Stimulated activated CD8-positive, alpha-beta memory T cell treated with anti-CD3 and anti-CD28 coated beads, Interleukin-7, amount 100 ng/mL, for 4 hours (primary cell): Measurements from ENCODE around the gene BNIP5.

Experiments
- DNase-seq, 2 donors: peaks; one replicate each; pipeline ENCODE4 v3.0.0-alpha.2; 2020; ENCODE audit warnings: low read depth in 2 of 2

Gene BNIP5

DNA sequence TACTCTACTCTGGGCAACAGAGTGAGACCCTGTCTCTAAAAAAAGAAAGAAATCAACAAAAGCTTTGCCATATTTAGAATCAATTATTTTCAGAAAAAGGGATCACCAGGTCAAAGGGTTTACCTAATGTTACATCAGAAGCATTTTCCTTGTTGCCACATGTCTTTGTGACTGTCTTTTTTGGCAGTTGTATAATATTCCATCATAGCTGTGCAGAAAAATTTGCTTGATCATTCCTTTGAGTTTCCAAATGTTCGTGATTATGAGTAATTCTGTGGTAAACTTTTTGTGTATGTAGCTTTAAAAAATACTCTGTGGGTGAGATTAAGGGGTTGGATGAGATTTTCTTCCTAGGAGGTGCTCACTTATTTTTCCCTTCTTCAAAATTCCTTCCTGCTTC, 40.4 kb downstream of the BNIP5 start:
- DNase-seq = no peak

DNA sequence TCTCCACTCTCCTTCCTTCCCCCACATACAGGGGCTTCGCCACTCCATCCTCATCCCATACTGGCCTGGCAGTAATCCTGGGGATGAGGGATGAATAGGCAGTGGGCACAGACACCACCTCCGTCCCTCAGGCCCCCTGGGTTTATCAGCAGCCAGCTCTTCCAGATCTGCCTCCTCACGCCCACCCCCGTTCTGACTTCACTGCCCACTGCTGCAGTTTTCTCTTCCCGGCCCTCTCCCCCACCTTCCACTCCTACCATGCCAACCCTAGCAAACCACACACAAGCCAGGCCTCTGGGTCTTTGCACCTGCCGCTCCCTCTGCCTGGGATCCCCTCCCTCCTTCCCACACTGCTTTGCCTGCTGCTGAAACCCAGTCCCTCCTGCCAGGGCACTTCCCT, 44.5 kb downstream of the BNIP5 start:
- DNase-seq = no peak

DNA sequence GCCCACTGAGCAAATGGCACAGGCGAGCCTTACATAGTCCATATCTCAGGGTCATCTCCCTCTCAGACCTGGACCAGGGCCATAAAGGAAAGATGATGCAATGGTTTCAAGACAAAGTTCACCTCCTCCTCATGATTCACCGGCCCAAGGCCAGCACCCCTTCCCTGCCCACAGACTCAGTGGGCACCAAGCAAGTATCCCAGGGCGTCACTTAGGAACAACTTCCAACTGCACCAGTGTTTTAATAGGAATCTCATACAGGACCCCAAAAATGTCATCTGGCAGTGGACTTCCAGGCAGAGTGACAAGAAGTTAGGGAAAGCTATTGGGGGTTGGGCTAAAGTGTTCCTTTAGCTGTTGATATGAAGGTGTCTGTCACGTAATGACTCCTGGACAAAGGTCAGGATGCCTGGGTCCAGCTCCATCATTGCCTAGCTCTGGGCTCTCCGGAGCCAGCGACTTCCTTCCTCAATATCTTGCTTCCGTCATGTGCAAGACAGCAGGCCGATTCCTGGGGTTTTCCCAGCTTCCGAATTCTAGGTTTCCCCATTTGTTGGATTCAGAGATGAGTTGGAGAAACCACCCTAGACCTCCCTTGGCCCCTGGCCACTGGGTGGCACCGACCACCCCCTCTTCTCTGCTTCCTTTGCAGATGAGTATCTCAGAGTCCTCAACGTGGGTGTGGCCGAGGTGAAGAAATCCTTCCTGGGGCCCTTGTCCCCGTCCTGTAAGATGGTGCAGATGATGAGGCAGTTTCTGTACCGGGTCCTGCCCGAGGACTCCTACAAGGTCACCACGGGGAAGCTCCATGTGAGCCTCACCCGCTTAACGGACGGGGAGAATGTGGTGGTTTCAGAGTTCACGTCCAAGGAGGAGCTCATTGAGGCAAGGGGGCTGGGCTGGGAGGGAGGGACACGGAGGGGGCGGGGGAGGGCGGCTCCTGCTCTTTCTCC, 45.7 kb downstream of the BNIP5 start:
- no peak for DNase-seq

DNA sequence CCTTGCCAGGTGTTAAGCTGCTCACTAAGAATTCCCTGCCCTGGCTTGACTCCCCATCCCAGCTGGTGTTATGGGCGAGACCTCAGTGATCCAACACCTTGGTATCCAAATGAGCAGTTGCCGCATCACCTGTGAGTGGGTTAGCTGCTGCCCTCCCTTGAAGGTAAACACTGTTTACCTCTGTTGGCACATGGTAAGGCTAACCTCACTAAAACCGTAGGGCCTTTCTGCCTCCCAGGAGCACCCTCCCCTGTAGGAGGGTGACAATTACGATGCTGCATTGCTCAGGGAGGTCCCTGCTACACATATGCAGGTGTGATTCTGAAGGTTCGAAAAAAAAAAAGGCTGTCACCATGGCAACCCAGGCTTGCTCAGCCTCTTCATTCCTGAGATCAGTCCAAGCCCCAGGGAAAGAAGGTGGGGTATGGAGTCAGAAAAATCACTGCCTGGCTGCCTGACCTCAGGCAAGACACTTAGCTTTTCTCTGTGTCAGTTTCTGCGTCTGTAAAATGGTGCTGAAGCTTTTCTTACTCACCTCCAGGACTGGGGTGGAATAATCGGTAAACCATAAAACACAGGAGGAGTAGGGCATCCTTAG, 47.3 kb downstream of the BNIP5 start:
- no peak for DNase-seq

DNA sequence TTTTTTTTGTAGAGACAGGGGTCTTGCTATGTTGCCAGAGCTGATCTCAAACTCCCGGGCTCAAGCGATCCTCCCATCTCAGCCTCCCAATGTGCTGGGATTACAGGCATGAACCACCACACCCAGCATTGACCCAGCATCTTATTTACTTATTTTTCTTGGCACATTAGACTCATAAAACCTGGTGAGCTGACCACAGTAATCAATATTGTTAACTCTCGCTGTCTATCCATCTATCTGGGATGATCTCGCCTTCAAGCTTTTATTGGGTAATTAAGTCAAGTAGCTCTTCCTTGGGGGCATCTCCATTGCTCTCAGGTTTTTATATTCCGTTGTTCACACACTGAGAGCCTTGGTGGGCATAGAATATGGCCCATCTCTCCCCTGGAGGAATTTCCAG, 49.8 kb downstream of the BNIP5 start:
- no peak for DNase-seq

DNA sequence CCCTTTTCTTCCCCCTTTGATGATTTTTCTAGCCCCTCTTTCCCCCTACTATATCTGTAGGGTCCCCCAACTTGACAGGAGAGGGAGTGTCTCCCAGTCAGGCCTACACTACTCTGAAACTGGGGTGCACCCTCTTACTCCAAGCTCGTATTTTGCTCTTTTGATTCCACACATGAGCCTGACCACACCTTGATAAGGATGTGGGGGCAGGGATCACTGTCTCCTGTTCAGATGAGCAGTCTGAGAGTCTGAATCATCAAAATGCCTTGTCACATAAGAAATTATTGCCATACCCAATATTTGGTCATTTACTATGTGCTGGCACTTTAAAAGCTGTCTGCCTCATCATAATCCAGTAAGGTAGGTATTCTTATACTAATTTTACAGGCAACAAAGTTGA, 50.9 kb downstream of the BNIP5 start:
- DNase-seq = no peak

DNA sequence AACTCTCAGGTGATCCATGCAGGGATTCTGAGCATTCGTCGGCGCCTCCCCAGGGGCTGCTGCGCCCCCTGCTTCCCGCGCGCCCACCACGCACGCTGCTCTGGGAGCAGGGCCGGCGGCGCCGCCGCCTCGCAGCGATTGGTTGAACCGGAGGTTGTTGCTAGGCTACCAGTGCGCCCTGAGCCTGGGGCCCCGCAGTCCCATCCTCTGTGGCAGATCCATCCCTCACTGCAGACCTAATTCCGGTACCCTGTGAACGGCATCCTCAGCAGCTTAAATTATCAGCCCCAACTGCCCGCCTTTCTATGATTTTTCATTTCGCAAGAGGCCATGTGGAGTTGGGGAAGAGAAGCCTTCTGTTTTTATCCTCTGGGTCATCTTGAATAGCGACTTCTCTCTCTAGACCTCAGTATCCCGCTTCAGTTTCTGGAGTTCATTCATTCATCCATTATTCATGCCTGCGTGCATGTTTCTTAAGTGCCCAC, 51.5 kb downstream of the BNIP5 start:
- no peak for DNase-seq

DNA sequence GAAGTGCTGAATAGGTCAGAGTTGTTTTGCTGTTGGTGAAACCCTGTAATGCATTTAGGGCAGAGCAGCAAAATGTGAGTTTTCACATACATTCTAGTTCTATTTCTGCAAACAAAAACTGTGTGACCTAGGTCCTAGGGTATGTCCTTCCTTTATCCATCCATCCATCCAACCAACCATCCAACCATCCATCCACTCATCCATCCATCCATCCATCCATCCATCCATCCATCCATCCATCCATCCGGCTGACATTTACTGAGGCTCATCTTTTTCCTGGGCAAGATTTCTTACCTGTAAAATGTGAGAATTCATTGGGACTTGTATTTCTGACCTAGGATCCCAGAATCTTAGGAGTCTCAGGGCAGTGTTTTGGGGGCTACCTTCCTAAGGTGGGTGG, 52.3 kb downstream of the BNIP5 start:
- no peak for DNase-seq

DNA sequence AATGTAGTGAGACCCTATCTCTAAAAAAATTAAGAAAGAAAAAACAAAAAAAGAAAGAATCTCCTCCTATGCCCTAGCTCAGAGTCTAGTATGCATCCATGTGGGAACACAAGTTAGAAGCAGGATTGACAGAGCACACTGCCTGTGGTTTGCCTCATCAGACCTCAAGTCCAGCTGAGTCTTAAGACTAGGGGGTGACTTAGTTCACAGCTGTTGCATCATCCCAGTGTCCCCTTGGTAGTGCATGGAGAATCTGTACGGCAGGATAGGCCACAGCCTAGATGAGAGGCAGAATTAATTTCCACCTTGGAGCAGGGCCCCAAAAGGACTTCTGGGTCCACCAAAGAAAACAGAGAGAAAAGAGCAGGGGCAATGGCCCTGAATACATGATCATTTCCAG, 53.1 kb downstream of the BNIP5 start:
- no peak for DNase-seq

DNA sequence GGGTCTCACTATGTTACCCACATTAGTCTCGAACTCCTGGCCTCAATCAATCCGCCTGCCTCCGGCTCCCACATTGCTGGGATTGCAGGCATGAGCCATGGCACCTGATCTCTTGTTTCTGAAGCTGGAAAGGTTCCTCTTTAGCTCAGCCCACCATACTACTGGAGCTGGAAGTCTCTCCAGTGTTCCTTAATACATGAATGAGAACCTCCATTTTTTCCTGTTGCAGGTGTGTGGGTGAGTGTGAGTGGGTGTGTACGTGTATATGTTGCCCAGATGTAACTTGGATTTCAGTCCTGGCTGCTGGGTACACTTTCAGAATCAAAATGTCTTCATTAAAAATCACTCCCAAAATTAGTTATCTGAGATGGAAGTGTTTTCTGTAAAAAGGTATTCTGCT, 55.7 kb downstream of the BNIP5 start:
- no peak for DNase-seq

DNA sequence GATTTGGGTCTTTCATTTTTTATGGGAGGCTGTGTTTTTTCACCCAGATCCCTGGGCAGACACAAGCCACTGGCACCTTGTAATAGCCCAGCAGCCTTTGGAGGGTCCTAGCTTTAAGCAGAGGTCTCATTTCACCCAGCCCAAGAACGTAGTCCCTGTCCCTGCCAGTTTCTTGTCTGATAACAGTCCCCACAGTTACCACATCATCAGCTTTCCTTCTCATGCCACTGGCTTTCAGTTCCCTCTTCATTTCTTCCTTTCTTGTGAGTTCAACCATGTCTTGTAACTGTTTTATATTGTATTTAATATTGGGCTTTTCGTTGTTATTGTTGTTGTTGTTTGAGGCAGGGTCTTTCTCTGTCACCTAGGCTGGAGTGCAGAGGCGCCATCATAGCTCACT, 56.2 kb downstream of the BNIP5 start:
- no peak for DNase-seq

DNA sequence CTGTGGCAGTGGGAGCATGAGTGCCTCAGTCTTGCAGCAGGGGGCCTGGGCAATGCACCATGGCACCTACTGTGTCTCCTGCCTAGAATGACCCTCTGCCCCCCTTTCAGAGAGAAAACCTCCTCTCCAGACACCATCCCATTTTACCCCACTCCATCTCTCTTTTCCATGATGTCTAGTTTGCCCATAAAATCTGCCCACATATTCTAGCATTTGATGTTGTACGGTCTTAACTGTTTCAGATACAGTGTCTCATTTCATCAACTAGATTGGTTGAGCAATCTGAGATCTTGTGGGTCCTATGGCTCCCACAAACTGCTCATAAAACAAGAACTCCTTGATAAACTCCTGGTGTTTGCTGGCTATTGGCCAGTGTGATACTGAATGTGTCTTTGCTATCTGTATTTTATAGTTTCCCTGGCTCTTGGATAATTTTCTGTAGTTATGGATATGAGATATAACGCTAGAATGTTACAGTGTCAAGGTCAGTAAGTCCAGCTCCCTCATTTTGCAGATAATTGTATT, 58.7 kb downstream of the BNIP5 start:
- no peak for DNase-seq

DNA sequence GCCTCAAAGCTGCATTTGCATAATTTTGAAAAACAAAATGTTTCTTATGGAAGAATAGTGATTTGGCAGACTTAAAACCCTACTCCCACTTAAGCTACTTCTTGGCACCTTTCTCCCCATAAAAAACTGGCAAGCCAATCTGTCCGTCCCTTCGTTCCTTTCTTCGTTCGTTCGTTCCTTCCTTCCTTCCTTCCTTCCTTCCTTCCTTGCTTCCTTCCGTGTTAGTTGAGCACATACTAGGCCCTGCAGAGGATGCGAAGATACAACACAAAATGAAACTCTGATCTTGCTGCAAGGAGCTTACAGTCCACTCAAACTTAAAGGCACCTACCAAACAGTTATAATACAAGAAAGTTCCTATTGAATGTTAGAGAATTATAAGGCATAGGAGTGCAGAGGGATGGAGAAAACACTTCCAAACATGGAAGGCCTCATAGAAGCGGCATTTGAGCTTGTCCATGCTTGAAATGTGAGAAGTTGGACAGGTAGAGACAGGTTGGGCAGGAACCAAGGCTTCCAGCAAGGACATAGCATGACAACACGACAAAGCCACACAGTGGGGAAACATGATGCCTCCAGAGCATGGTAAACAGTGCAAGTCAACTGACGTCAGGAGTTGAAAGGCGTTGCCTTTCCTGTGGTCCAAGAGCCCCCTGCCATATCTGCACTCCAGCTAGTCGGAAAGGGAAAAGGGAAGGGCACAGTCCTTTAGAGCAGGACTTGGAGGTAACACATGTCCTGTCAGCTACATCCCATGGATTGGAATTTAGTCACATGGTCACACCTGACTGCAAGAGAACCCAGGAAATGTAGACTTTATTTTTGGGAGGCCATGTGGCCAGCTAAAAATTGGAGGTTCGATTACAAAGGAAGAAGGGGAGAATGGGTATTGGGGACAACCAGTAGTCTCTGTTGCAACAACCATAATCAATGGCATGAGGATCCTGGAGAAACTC, 59.8 kb downstream of the BNIP5 start:
- DNase-seq = no peak

DNA sequence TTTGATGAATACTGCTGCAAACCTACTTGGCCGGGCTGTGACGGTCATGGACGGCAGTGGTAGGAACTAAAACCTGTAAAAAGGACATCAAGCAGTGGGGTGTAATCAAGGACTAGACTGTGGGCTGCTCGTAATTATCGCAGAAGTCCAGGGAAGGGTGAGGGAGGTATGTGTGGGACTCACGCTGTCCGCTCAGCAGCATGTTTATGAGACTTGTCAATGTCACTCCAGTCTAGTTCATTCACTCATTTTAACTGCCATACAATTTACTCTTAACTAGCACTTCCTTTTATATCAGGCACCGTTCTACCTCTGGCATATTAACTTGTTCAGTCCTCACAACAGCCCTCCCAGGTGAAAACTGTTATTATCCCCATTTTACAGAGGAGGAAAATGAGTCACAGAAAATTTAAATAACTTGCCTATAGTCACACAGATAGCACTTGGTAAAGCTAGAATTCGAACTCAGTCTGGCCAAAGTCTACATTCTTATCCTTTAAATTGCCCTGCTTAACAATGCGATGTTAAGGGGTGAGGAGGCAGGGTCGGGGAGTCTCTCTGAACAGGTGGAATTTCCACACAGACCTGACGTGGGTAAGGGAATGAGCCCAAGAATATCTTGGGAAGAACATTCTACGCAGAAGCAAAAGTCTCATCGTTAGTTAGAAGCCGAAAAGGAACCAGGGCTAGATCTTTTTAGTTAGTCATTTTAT, 62.7 kb downstream of the BNIP5 start:
- DNase-seq = no peak

DNA sequence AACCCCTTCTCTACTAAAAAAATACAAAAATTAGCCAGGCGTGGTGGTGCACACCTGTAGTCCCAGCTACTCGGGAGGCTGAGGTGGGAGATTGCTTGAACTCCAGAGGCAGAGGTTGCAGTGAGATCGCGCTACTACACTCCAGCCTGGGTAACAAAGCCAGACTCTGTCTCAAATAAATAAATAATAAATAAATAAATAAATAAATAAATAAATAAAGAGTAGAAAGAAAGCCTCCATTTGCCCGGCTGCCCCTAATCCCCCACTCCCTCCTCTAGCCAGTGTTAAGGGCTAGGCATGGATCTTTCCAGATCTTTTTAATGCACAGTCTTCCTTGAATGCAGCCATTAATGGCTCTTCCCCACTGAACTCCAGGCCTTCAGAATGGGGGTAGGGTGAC, 63.6 kb downstream of the BNIP5 start:
- no peak for DNase-seq

DNA sequence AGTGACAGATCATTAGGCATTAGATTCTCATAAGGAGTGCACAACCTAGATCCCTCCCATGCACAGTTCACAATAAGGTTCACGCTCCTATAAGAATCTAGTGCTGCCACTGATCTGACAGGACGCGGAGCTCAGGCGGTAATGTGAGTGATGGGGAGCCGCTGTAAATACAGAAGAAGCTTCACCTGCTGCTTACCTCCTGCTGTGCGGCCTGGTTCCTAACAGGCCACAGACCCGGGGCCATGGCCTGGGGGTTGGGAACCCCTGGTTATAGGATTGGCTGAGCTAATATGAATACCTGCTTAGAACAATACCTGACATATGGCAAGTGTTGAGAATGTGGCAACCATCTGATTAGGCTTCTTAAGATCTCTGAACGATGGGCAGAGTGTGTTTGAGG, 64.5 kb downstream of the BNIP5 start:
- DNase-seq = no peak

DNA sequence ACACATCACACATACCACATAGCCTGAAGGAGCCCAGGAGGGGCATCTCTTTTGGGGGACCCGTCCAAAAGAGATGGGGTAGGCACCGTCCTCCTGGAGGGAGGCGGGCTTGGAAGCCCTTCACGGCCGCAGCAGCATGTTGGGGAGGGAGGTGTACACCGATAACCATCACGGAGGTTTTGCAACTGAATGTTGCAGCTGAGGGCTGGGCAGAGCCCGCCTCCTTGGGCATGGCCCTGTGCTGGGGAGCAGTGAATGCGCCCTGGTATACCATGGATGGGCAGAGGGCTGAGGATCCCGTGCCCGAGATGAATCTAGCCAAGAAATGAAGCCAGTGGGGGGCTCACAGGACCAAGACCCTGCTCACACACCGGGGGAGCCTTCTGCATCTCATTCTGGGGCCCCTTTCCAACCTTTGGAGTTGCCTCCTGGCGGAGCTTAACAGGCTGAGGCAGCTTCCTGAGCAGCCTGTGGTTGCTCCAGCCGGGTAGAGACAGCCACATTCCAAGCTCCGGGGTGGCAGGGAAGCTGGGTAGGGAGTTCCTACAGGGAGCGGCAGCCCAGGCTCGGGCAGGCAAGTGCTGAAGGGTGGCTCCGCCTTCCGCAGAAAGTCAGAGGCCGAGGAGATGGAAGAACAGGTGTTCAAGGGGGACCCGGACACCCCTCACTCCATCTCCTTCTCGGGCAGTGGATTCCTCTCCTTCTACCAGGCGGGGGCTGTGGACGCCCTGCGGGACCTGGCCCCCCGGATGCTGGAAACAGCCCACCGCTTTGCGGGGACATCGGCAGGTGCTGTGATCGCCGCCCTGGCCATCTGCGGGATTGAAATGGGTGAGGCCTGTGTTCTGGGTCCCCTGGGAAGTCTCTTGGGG, 66.6 kb downstream of the BNIP5 start, which contains the start of gene PNPLA1:
PNPLA1 (plus strand) TSS at position 227 of the 872 bp plus-strand sequence; CDS start at position 627, 400 bp downstream.
- DNase-seq = no peak

DNA sequence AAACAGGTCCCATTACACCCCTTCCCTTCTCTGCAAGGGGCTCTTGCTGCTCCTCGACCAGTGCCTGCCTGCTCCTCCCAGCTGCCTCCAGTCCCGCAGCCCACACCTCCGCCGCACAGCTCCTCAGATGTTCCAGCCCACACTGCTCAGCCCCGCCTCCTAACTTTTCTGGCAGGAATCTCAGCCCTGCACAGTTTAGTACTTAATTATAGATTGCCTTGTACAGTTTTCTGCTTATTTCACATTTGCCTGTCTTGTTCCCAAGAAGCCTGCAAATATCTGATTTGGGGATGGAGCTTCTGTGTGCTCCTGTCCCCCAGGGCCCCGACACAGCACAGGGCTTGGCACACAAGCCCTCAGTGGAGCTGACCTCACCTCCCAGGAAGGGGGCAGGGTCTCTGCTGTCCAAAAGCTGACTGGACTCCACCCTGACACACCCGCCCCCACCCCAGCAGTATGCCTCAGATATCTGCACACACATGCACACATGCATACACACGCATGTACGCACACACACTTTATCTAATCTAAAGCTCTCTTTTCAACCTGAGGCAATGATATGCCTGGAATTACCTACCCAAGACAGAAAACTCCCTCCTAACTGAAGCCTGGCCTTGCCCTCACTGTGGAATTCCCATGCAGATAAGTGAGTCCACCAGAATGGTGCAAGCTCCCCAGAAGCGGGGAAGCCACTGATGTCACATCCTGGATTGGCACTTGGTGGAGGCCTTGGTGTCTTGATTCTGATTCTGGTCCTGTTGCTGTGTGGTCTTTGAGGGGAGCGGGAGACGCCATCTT, 68.0 kb downstream of the BNIP5 start:
- no peak for DNase-seq
